Measurements from ENCODE around the gene SLC24A3. TPM values are rescaled to one million over a fixed set of nuclear protein-coding genes. Genes with fewer than 3 reads are reported as not detected.

The SLC24A3 gene
- total RNA-seq, 1 donor from 2014 or later: 13.5 TPM

GRCh38 chr20:19440660-19441527 is 228.5 kb downstream of the SLC24A3 start:
- no peak for DNase-seq (ENCODE audit: low spot score in 2 of 2)
- FAIRE-seq: no peak

- DNase-seq (ENCODE audit: low spot score in 2 of 2) (no peak), FAIRE-seq (no peak)
Measured at GRCh38 chr20:19446246-19446645, 233.8 kb downstream of the SLC24A3 start.

- DNase-seq (ENCODE audit: low spot score in 2 of 2): no peak
- no peak for FAIRE-seq
Measured at GRCh38 chr20:19448632-19449031, 236.2 kb downstream of the SLC24A3 start.

GRCh38 chr20:19449051-19449450 is 236.6 kb downstream of the SLC24A3 start:
- DNase-seq (ENCODE audit: low spot score in 2 of 2) (no peak), FAIRE-seq (no peak)

- no peak for FAIRE-seq
- DNase-seq (ENCODE audit: low spot score in 2 of 2): no peak
Measured at GRCh38 chr20:19451231-19451922, 238.9 kb downstream of the SLC24A3 start.

- no peak for FAIRE-seq
Measured at GRCh38 chr20:19451923-19452295, 239.5 kb downstream of the SLC24A3 start.

GRCh38 chr20:19453410-19453809 is 241.0 kb downstream of the SLC24A3 start:
- DNase-seq (ENCODE audit: low spot score in 2 of 2): no peak
- FAIRE-seq: no peak

More at GRCh38 chr20:19451923-19452295, 239.5 kb downstream of the SLC24A3 start:
- no peak for DNase-seq (ENCODE audit: low spot score in 2 of 2)

GRCh38 chr20:19453862-19454261 is 241.4 kb downstream of the SLC24A3 start:
- no peak for FAIRE-seq
- DNase-seq (ENCODE audit: low spot score in 2 of 2): no peak

- FAIRE-seq: no peak
- no peak for DNase-seq (ENCODE audit: low spot score in 2 of 2)
Measured at GRCh38 chr20:19456595-19457395, 244.4 kb downstream of the SLC24A3 start.

- FAIRE-seq: no peak
Measured at GRCh38 chr20:19457611-19458010, 245.2 kb downstream of the SLC24A3 start.

GRCh38 chr20:19460386-19460785 is 247.9 kb downstream of the SLC24A3 start:
- DNase-seq (ENCODE audit: low spot score in 2 of 2) (no peak), FAIRE-seq (no peak)

More at GRCh38 chr20:19457611-19458010, 245.2 kb downstream of the SLC24A3 start:
- DNase-seq (ENCODE audit: low spot score in 2 of 2): no peak

- DNase-seq (ENCODE audit: low spot score in 2 of 2): no peak
- FAIRE-seq: no peak
Measured at GRCh38 chr20:19462491-19462890, 250.0 kb downstream of the SLC24A3 start.

GRCh38 chr20:19463597-19463996 is 251.2 kb downstream of the SLC24A3 start:
- no peak for FAIRE-seq
- no peak for DNase-seq (ENCODE audit: low spot score in 2 of 2)

GRCh38 chr20:19465536-19465935 is 253.1 kb downstream of the SLC24A3 start:
- no peak for FAIRE-seq
- DNase-seq (ENCODE audit: low spot score in 2 of 2): no peak

GRCh38 chr20:19466206-19466928 is 253.9 kb downstream of the SLC24A3 start:
- DNase-seq (ENCODE audit: low spot score in 2 of 2) (no peak), FAIRE-seq (no peak)

GRCh38 chr20:19473216-19473921 is 260.9 kb downstream of the SLC24A3 start:
- DNase-seq (ENCODE audit: low spot score in 2 of 2): no peak
- FAIRE-seq: no peak

GRCh38 chr20:19473922-19474286 is 261.5 kb downstream of the SLC24A3 start:
- no peak for DNase-seq (ENCODE audit: low spot score in 2 of 2)
- no peak for FAIRE-seq

GRCh38 chr20:19478320-19478895 is 266.0 kb downstream of the SLC24A3 start:
- no peak for FAIRE-seq
- no peak for DNase-seq (ENCODE audit: low spot score in 2 of 2)

GRCh38 chr20:19482726-19483125 is 270.3 kb downstream of the SLC24A3 start:
- FAIRE-seq: no peak

More at GRCh38 chr20:19482726-19483125, 270.3 kb downstream of the SLC24A3 start:
- DNase-seq (ENCODE audit: low spot score in 2 of 2): no peak

Data from frontal cortex (tissue), 4 donors.